GM18951 (cell line): ENCODE results near the gene ARL8A.
"Not testable (repeated sequence)": the region's sequence is repeated elsewhere in the genome, so short reads cannot be mapped to it uniquely, and the experiment has no call there.

Source experiments
- POLR2A ChIP-seq: IDR thresholded peaks from 4 replicates; pipeline ENCODE4 v1.6.1; 2011; ENCODE audit warnings: mild to moderate bottlenecking; ENCODE audit not compliant: insufficient read length, insufficient read depth; ENCODE audit errors: extremely low read depth
- in situ Hi-C: fragments of 300-500 bp; cut with MboI; formaldehyde crosslinking; loops from one replicate; pipeline ENCODE4 v1.12.0; 2022; ENCODE audit warnings: low sequenced_read_pairs, mixed read lengths, inconsistent platforms; ENCODE audit not compliant: unreplicated experiment

Gene ARL8A

DNA sequence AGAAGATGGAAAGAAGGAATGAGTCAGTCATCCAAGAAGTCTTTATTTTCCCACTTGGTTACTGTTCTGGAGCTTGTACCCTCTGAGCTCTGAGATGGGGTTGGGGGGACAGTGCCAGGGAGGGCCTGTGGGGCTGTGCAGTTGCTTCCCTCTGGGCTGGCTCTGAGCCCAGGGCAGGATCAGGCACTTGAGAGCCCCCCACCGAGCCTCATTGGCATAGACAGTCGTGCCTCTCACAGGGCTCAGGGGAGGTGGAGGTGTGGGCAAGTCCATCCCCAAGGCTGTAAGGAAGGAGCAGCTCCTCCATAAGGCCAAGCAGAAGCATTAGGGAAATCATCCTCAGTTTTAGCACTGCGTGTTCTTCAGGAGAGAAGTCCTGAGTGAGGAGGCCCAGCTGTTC is 2.5 kb upstream of the ARL8A start:
- in situ Hi-C loops, result no loop called here

GRCh38 chr1:202146279-202146678 is 1.7 kb upstream of the ARL8A start:
- in situ Hi-C loops, result no loop called here
- TF ChIP-seq POLR2A, result no peak

More for the DNA sequence above, 2.5 kb upstream of the ARL8A start:
- TF ChIP-seq POLR2A, result no peak

DNA sequence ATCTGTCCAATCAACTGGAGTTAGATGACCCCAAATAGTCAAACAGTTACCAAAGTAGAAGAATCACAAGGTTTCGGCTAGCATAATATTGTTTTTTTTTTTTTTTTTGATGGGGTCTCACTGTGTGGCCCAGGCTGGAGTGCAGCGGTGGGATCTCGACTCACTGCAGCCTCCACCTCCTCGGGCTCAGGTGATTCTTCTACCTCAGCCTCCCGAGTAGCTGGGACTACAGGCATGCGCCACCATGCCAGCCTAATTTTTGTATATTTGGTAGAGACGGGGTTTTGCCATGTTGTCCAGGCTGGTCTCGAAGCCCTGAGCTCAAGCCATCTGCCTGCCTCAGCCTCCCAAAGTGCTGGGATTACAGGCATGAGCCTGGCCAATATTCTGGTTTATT is 1.2 kb upstream of the ARL8A start:
- in situ Hi-C loops, result not testable (repeated sequence)

DNA sequence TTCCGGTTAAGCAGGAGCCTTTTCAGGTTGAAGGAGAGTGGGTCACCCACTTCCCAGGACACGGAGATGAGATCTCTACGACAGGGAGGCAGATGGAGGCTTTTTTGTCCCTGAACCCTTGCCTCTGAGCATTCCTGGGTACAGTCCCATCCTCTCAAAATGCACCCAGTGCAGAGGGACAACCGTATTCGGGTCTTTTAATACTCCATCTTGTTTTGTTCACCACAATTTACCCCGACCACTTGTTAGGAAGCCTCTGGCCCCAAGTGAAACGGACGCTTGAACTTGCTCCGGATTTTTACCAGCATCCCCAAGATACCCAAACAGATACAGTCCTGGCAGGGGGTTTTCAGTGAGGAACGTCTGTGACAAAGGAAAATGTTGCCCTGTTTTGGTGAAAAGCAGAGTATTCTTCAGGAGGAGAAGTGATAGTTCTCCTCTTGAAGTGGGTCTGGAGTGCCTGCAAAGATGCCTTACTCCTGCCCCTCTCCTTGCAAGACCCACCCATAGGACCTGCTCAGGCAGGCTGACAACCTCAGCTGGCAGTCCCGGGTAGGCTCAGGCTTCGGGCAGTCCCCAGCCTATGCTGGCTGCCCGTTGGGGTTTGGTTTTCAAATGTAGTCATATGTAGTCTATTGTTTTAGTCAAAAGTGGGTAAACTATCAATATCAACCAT is 669 bp upstream of the ARL8A start:
- no peak for TF ChIP-seq POLR2A
- in situ Hi-C loops, result no loop called here

DNA sequence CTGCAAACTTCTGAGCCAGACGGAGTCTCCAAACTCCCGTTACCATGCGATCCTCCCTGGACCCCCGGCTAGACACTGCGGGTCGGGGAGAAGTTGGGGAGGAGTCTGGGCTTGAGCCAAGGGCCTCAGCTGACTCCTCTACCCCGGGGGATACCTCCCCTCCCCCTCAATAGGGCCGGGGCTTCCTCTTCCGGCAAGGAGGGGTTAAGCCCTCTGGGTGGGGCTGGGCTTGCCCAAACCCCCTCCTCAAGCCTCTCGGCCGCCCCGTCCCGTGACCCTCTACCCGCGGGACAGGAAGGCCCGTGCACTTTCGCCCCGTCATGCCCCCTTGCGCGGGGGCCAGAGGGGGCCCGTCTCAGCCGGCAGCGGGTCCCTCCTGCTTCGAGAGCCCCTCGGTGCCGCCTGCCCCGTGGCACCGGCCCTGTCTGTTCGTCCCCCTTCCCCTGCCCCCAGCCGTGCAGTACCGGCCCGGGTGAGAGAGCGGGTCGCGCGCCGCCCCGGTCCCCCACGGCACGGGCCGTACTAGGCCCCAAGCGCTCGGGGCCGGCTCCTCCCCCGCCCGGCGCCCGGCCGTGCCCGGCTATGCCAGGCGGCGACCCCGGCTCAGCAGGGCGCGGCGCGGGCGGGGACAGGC is 652 bp downstream of the ARL8A start:
- in situ Hi-C loops, result no loop called here
- no peak for TF ChIP-seq POLR2A

GRCh38 chr1:202143011-202143767 is 1.3 kb downstream of the ARL8A start:
- in situ Hi-C loops, result no loop called here
- no peak for TF ChIP-seq POLR2A

GRCh38 chr1:202141468-202141867 is 3.1 kb downstream of the ARL8A start:
- in situ Hi-C loops, result not testable (repeated sequence)

GRCh38 chr1:202140833-202141232 is 3.7 kb downstream of the ARL8A start:
- in situ Hi-C loops, result no loop called here
- TF ChIP-seq POLR2A, result no peak

DNA sequence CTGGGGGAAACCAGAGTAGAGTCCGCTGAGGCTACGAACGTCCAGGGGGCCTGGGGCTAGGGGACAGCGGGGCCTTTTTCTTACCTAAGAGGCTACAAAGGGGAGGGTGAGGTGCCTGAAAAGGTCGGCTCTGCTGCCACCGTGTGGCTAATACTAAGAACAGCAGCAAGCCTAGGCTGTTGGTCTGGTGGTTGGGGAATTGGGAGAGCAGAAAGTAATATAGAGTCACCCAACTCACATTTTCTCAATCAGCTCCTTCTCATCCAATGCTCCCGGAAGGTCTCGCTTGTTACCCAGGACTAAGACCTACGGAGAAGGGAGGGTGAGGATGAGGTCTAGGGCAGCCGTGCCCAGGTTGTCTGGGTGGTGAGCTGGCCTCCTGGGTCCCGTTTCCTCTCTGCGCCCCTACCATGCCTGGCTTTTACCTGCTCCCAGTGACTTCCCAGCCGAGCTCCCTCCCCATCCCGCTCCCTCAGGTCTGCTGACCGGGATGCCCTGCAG is 9.3 kb downstream of the ARL8A start:
- in situ Hi-C loops, result no loop called here
- no peak for TF ChIP-seq POLR2A

DNA sequence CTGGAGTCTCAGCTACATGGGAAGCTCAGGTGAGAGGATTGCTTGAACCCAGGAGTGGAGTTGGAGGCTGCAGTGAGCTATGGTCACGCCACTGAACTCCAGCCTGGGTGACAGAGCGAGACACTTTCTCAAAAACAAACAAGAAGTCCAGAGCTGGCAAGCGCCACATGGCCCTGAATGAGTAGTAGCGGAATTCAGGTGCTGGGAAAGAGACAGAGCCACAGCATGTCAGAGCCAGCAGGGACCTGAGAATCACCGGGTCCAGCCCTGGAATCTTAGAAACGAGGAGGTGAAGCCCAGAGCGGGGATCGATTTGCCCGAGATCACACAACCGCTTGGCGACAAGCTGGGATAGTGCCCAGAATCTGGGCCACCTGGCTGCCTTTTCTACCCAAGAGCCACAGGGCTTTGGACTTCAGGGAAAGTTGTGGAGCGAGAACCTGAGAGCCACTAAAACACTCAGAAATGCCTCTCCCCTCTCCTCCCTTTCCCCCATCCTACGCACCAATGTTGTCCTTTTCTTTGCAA is 9.8 kb downstream of the ARL8A start:
- in situ Hi-C loops, result no loop called here
- TF ChIP-seq POLR2A, result no peak

GRCh38 chr1:202133989-202134388 is 10.5 kb downstream of the ARL8A start:
- in situ Hi-C loops, result no loop called here
- TF ChIP-seq POLR2A, result no peak

DNA sequence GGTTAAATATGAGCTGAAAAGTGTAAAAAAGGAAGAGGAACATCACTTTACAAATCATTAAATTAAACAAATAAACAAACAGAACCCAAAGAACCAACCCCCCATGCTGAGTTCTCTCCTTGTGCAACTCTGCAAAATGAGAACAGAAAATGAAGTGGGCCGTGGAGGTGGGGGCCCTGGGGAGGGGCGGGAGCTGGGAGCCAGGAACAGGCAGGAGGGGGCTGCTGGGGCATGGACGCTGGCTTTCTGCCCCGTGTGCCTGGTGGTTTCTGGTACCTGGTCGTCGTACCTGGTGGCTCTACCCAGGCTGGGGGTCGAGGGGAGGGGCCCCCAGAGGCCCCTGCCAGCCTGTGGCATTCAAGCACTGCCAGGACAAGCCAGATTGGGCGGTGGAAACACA is 11.0 kb downstream of the ARL8A start:
- in situ Hi-C loops, result no loop called here
- no peak for TF ChIP-seq POLR2A

DNA sequence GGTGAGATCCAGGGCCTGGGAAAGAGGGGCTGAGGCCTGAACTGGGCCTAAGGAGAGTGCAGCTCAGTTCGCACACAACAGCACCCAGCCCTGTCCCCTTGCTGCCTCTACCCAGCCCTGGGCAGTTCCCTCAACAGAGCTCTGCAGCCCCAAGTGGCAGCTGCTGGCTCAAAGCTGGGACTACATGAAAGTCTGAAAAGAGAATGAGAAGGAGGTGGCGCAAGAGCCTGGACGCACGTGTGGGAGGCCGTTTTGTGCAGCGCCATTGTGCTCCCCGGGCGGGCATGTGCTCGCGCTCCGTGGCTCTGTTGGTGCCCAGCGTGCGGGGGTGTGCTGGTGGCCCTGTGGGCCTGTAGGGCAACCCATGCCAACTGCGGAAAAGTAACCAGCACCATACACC is 11.5 kb downstream of the ARL8A start:
- in situ Hi-C loops, result no loop called here
- TF ChIP-seq POLR2A, result no peak

DNA sequence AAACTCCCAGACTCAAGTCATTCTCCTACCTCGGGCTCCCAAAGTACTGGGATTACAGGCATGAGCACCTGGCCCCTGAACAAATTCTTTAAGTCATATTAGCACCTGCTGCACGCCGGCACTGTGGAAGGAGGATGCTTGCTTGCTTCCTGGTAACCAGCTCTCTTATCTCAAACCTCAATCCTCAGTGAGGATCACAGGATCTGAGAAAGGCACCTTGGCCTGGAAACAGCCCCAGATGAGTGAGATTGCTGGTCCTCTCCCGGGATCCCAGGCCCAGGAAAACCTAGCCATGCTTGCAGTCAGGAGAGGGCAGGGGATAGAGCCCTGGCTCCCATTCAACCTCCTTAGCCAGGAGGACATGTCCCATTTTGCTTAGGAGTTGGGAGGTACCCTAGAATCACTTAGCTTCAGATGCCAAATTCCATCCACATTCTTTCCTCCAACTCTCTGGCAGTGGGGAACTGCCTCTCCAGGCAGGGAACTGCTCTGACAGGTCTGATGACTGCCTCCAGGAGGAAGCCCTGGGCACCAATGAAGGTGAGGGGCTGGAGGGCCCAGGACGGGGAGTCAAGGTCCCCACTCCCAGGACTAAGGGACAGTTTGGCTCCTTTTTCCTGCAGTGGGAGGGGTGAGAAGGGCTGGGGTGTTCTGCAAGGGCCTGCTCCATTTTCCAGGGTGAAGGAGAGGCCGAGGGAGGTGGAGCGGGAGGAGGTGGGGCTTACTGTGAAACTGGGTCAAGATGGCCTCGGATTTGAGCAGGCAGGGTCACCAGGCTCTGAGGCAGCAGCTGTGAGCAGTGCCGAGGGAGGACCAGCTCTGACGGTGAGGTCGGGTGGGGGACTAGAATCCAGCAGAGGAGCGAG is 12.3 kb downstream of the ARL8A start:
- TF ChIP-seq POLR2A, result no peak
- in situ Hi-C loops, result no loop called here
